ENCODE measurements around the gene SLFN14.

GRCh38 chr17:35559495-35560210 is 966 bp downstream of the SLFN14 start:
- TF ChIP-seq EZH2phosphoT487 (IDR thresholded peaks at IDR 0.05; ENCODE audit: insufficient read depth, low read depth) (no peak), EZH2 (IDR thresholded peaks at IDR 0.05; ENCODE audit: insufficient read depth, poor library complexity, severe bottlenecking) (no peak)
